Sigmoid colon (tissue), 7 donors: ENCODE measurements around the gene TVP23A. TPM values are rescaled to one million over a fixed set of nuclear protein-coding genes. Genes with fewer than 3 reads are reported as not detected.
A peak's percentile ranks its signal among the peaks of the same experiment; 100 is the strongest.
"Not testable (repeated sequence)": the region's sequence is repeated elsewhere in the genome, so short reads cannot be mapped to it uniquely, and the experiment has no call there.

ENCODE experiments used
- DNase-seq: peaks from one replicate; pipeline ENCODE4 v3.0.0-alpha.2; 2019
- H3K27ac ChIP-seq, 4 donors: fragments of 200-600 bp; sonication (generic); one replicate each; pipeline ENCODE4 v1.5.1; 2016 to 2019; ENCODE audit warnings: mild to moderate bottlenecking in 1 of 4
- H3K27me3 ChIP-seq, 3 donors: fragments of 200-600 bp; sonication (generic); one replicate each; pipeline ENCODE4 v1.5.1; 2019; ENCODE audit warnings: mild to moderate bottlenecking in 1 of 3
- H3K36me3 ChIP-seq, 4 donors: fragments of 200-600 bp; sonication (generic); one replicate each; pipeline ENCODE4 v1.5.1; 2016 to 2019
- H3K4me1 ChIP-seq, 4 donors: fragments of 200-600 bp; sonication (generic); one replicate each; pipeline ENCODE4 v1.5.1; 2017 to 2019
- H3K4me3 ChIP-seq, 4 donors: fragments of 200-600 bp; sonication (generic); one replicate each; pipeline ENCODE4 v1.5.1; 2017 to 2019; ENCODE audit warnings: mild to moderate bottlenecking in 2 of 4, moderate library complexity in 1 of 4
- H3K9me3 ChIP-seq, 4 donors: fragments of 200-600 bp in 3 of 4; sonication (generic) in 3 of 4; one replicate each; pipeline versions ENCODE4 v1.5.1 to v1.6.1; 2013 to 2019
- EP300 ChIP-seq, 4 donors: sonication (generic); formaldehyde crosslinking; IDR thresholded peaks; one replicate each; pipeline ENCODE4 v1.6.1; 2017; ENCODE audit warnings: antibody characterized with exemption in 4 of 4
- POLR2A ChIP-seq, 2 donors: fragments of 450-650 bp; IDR thresholded peaks; one replicate each; pipeline ENCODE4 v1.6.1; 2016; ENCODE audit warnings: antibody characterized with exemption in 2 of 2, mild to moderate bottlenecking in 2 of 2, moderate library complexity in 2 of 2
- POLR2AphosphoS5 ChIP-seq, 4 donors: sonication (generic); formaldehyde crosslinking; IDR thresholded peaks; one replicate each; pipeline ENCODE4 v1.6.1; 2017; ENCODE audit warnings: antibody characterized with exemption in 4 of 4
- WGBS, 2 donors: extraction: QIAGEN DNeasy Blood & Tissue Kit; methylation state at CpG; one replicate each; pipeline ENCODE4 v1.1.7; 2013; 5-methylcytosine and 5-hydroxymethylcytosine counted together
- intact Hi-C: fragments of 100-400 bp; cut with DNase I; formaldehyde crosslinking; loops from one replicate; pipeline ENCODE4 v1.15.1; 2023
- polyA plus RNA-seq, 3 donors: library from polyadenylated mRNA; stranded (reverse); fragments of 200-250 nt; gene quantifications; one replicate each; pipeline ENCODE4 v1.2.3, GENCODE V29; 2013
- total RNA-seq, 4 donors: library from RNA; depleted of rRNA; stranded (reverse); fragments of >200 nt; gene quantifications; one replicate each; pipeline ENCODE4 v1.1.0, GENCODE V29; 2016
- TF ChIP-seq, protein P1 (sequence below), 4 experiments: fragments of 450-650 bp in 3 of 4; fragments of 200-600 bp in 1 of 4; IDR thresholded peaks; one replicate each; pipeline ENCODE4 v1.5.1; 2016 to 2019; ENCODE audit warnings: antibody characterized with exemption in 4 of 4, mild to moderate bottlenecking in 3 of 4, moderate library complexity in 2 of 4
- donor health status: healthy with polysubstance abuse.
- donor health status: Bipolar disorder and iron deficiency.
- donor health status: healthy.

The TVP23A gene
- total and polyA plus RNA-seq, 7 donors: 0.14 to 0.98 (median 0.71) TPM; not detected in 2

DNA sequence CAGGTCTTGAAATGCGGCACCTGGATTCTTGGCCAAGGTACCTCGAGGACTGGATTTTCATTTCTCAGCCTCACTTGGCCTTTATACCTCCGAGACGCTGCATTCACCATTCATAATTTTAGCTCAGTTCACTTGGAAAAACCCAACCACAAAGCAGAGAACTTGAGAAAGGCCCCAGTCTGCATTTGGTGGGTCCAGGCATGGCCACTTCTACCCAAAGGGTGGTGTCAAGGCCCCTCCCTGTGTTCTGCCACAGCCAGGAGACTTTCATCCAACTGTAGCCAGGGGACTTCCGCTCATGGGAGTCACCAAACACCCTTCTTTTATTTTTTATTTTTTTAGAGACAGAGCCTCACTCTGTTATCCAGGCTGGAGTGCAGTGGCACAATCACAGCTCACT is 14.7 kb upstream of the TVP23A start:
- WGBS, 2 donors: 88 to 92% methylated on average over 5 of the region's 5 CpGs
- no peaks in the 10 kb centered on the region for H3K27me3 ChIP-seq
- no peaks in the 10 kb centered on the region for H3K9me3 ChIP-seq
- peaks cover 0 to 17% (median 15%) of the 10 kb centered on the region in 4 donors for H3K4me1 ChIP-seq
- TF ChIP-seq EP300 (IDR thresholded peaks at IDR 0.05) (no peak), POLR2AphosphoS5 (IDR thresholded peaks at IDR 0.05) (no peak), POLR2A (IDR thresholded peaks at IDR 0.05) (no peak)
- TF ChIP-seq, protein P1, sequence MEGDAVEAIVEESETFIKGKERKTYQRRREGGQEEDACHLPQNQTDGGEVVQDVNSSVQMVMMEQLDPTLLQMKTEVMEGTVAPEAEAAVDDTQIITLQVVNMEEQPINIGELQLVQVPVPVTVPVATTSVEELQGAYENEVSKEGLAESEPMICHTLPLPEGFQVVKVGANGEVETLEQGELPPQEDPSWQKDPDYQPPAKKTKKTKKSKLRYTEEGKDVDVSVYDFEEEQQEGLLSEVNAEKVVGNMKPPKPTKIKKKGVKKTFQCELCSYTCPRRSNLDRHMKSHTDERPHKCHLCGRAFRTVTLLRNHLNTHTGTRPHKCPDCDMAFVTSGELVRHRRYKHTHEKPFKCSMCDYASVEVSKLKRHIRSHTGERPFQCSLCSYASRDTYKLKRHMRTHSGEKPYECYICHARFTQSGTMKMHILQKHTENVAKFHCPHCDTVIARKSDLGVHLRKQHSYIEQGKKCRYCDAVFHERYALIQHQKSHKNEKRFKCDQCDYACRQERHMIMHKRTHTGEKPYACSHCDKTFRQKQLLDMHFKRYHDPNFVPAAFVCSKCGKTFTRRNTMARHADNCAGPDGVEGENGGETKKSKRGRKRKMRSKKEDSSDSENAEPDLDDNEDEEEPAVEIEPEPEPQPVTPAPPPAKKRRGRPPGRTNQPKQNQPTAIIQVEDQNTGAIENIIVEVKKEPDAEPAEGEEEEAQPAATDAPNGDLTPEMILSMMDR (IDR thresholded peaks at IDR 0.05): no peak
- no peak overlapping the region for H3K27ac ChIP-seq
- intact Hi-C loops: no loop called here
- no peak for DNase-seq
- no peaks in the 10 kb centered on the region for H3K36me3 ChIP-seq
- H3K4me3 ChIP-seq: no peak overlapping the region

DNA sequence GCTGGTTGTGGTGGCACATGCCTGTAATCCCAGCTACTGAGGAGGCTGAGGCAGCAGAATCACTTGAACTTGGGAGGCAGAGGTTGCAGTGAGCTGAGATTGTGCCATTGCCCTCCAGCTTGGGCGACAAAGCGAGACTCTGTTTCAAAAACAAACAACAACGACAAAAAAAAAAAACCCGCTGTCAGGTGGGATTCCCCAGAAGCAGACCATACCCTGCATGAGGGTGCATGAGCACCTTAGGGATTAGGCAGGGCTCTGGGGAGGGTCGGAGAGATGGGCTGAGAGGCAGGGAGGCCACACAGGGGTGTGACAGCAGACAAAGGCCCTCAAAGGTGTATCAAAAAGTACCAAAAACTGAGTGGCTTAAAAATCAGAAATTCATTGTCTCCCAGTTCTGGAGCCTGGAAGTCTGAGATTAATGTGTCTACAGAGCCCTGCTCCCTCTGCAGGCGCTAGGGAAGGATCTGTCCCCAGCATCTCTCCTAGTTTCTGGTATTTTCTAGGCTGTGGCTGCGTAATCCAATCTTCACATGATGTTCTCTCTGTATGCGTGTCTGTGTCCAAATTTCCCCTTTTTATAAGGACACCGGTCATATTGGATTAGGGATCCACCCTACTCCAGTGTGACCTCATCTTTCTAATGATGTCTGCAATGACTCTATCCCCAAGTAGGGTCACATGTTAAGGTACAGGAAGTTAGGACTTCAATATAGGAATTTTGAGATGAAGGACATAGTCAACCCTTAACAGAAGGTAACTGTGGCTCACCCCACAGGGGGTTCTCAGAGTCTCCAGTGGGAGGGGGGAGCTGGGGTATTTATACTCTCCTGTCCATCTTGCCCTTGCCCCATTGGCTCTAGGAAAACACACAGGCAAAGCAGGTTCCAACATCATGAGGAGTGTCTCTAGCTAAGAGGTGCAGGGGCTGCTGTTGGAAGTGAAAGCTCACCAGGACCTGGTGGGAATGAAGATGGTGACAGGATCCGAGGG is 13.6 kb upstream of the TVP23A start:
- H3K27me3 ChIP-seq: no peaks in the 10 kb centered on the region
- DNase-seq: no peak
- 82 to 84% methylated on average over 10 of the region's 10 CpGs for WGBS, 2 donors
- intact Hi-C loops: no loop called here
- H3K4me1 ChIP-seq: peaks cover 3 to 28% (median 26%) of the 10 kb centered on the region in 4 donors
- TF ChIP-seq POLR2A (IDR thresholded peaks at IDR 0.05) (no peak), POLR2AphosphoS5 (IDR thresholded peaks at IDR 0.05) (peak in 1 of 4 donors; percentile 47), EP300 (IDR thresholded peaks at IDR 0.05) (peak in 2 of 4 donors; percentile 40 to 59)
- TF ChIP-seq, protein P1 (IDR thresholded peaks at IDR 0.05): no peak
- H3K9me3 ChIP-seq: no peaks in the 10 kb centered on the region
- no peak overlapping the region for H3K4me3 ChIP-seq
- H3K36me3 ChIP-seq: no peaks in the 10 kb centered on the region
- no peak overlapping the region for H3K27ac ChIP-seq

DNA sequence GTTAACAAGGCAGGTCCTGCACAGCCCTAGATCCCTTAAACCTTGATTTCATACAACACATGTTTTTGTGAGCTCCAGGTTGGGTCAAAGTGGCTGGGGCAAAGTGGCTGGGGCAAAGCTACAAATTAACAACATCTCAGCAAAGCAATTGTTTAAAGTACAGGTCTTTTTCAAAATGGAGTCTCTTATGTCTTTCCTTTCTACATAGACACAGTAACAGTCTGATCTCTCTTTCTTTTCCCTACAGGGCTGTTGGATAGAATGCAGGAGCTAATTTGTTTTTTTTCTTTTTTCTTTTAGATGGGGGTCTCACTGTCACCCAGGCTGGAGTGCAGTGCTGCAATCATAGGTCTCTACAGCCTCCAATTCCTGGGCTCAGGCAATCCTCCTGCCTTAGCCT is 11.6 kb upstream of the TVP23A start:
- H3K9me3 ChIP-seq, H3K4me3 ChIP-seq, intact Hi-C loops, H3K27me3 ChIP-seq, H3K36me3 ChIP-seq, DNase-seq: not testable (repeated sequence)
- Histone ChIP-seq H3K4me1 (peaks cover 3 to 32% (median 30%) of the 10 kb centered on the region in 4 donors), H3K27ac (peak overlapping the region in 2 of 4 donors; percentile 91 to 92)

DNA sequence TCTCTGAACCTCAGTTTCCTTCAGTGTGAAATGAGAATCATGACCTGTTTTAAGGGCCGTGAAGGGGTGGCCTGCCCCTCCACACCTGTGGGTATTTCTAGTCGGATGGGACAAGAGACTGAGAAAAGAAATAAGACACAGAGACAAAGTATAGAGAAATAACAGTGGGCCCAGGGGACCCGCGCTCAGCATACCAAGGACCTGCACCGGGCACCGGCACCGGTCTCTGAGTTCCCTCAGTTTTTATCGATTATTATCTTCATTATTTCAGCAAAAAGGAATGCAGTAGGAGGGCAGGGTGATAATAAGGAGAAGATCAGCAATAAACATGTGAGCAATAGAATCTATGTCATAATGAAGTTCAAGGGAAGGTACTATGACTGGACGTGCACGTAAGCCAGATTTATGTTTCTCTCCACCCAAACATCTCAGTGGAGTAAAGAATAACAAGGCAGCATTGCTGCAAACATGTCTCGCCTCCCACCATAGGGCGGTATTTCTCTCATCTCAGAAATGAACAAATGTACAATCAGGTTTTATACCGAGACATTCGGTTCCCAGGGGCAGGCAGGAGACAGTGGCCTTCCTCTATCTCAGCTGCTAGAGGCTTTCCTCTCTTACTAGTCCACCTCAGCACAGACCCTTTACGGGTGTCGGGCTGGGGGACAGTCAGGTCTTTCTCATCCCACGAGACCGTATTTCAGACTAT is 10.9 kb upstream of the TVP23A start:
- H3K36me3 ChIP-seq, H3K27me3 ChIP-seq, H3K9me3 ChIP-seq, DNase-seq: not testable (repeated sequence)
- peak overlapping the region; percentile 80 to 92 (median 92) for H3K27ac ChIP-seq
- intact Hi-C loops: loop anchor here (2.0 to 10.0 kb wide), 3 partner anchors 85 to 245 kb away; partner anchors contain the start of gene EMP2
- 32 to 64% methylated on average over 18 of the region's 18 CpGs for WGBS, 2 donors
- H3K4me1 ChIP-seq: peaks cover 3 to 32% (median 30%) of the 10 kb centered on the region in 4 donors
- H3K4me3 ChIP-seq: peak overlapping the region in 2 of 4 donors; percentile 12 to 18

DNA sequence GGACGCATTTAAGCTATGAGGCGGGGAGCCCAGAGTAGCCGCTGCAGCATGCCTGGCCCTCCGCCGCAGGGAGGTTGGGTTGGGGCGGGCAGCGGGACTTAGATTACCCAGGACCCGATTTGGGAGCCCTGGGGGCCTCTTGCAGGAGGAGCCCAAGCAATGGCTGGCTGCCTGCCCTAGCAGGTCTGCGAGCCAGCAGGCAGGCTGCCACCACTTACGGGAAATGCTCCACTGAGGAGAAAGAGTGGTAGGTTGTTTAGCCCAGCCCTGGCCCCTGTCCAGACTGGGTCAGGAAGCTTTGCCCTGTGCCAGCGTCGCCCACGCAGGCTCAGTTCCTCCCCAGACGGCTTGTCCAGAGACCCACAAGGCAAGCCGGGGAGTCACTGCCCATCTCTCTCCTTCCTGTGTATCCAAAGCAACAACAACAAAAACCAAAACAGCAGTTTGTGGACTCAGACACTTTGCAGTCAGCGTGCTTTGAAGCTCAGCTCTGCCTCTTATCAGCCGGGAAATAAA is 10.3 kb upstream of the TVP23A start:
- intact Hi-C loops: loop anchor here (2.0 to 10.0 kb wide), 3 partner anchors 84 to 244 kb away; partner anchors contain the start of gene EMP2
- Histone ChIP-seq H3K36me3 (no peaks in the 10 kb centered on the region), H3K9me3 (no peaks in the 10 kb centered on the region), H3K27ac (peak overlapping the region; percentile 80 to 92 (median 92)), H3K27me3 (no peaks in the 10 kb centered on the region), H3K4me3 (peak overlapping the region in 3 of 4 donors; percentile 12 to 18 (median 16)), H3K4me1 (peaks cover 3 to 32% (median 30%) of the 10 kb centered on the region in 4 donors)
- peak; percentile 96 for DNase-seq
- WGBS, 2 donors: 6 to 23% methylated on average over 17 of the region's 17 CpGs
- TF ChIP-seq POLR2AphosphoS5 (IDR thresholded peaks at IDR 0.05) (peak; percentile 60 to 93 (median 84)), POLR2A (IDR thresholded peaks at IDR 0.05) (no peak), EP300 (IDR thresholded peaks at IDR 0.05) (peak in 2 of 4 donors; percentile 60 to 76)
- TF ChIP-seq, protein P1 (IDR thresholded peaks at IDR 0.05): no peak
